ENCODE results near the gene LRP4. TPM values are rescaled to one million over a fixed set of nuclear protein-coding genes. Genes with fewer than 3 reads are reported as not detected.

Gene LRP4
- total and polyA plus RNA-seq, 2 of the 13 experiments (the other 11 are each of a cell fraction or from before 2014, with no cell fraction given) = 4.7 to 13.3 TPM

GRCh38 chr11:46845740-46846509, 72.4 kb downstream of the LRP4 start, which contains the start of gene CKAP5 (continued):
- TF ChIP-seq YEATS4 (CRISPR knock-in tag; IDR thresholded peaks at IDR 0.05; ENCODE audit: borderline replicate concordance) (peak; percentile 92), PATZ1 (CRISPR knock-in tag; IDR thresholded peaks at IDR 0.05) (peak; percentile 50; the same call in 1 of the 2 replicates), NR2F2 (IDR thresholded peaks at IDR 0.05; ENCODE audit: borderline replicate concordance, low read depth) (no peak), RFXANK (CRISPR knock-in tag; IDR thresholded peaks at IDR 0.05) (peak; percentile 24; the same call in 1 of the 2 replicates), RARA (CRISPR knock-in tag; IDR thresholded peaks at IDR 0.05) (no peak), PBX2 (CRISPR knock-in tag; IDR thresholded peaks at IDR 0.05) (no peak), ZNF224 (CRISPR knock-in tag; IDR thresholded peaks at IDR 0.05) (no peak), HNRNPK (IDR thresholded peaks at IDR 0.05; ENCODE audit: low read depth, low read length, poor library complexity, severe bottlenecking) (peak; percentile 22), THAP7 (CRISPR knock-in tag; IDR thresholded peaks at IDR 0.05) (no peak; the same call in 1 of the 2 replicates), ZNF891 (CRISPR knock-in tag; IDR thresholded peaks at IDR 0.05) (peak; percentile 53; the same call in 1 of the 2 replicates), ZC3H13 (CRISPR knock-in tag; IDR thresholded peaks at IDR 0.05) (0 out of 2 replicates have a peak, but pooled peaks have one; percentile 72), RCOR2 (CRISPR knock-in tag; IDR thresholded peaks at IDR 0.05) (no peak), ZFP82 (CRISPR knock-in tag; IDR thresholded peaks at IDR 0.05; ENCODE audit: borderline replicate concordance) (no peak), TAF15 (IDR thresholded peaks at IDR 0.05; ENCODE audit: low read depth, low read length, poor library complexity, severe bottlenecking) (peak; percentile 74), ADNP (CRISPR knock-in tag; IDR thresholded peaks at IDR 0.05) (no peak), ZMYM3 (CRISPR knock-in tag; IDR thresholded peaks at IDR 0.05) (peak; percentile 49; the same call in 1 of the 2 replicates), ESRRA (CRISPR knock-in tag; IDR thresholded peaks at IDR 0.05; ENCODE audit: low read depth) (no peak), SNRNP70 (IDR thresholded peaks at IDR 0.05; ENCODE audit: low read depth, low read length) (no peak), ZNF205 (CRISPR knock-in tag; IDR thresholded peaks at IDR 0.05) (0 out of 2 replicates have a peak, but pooled peaks have one; percentile 22), ZNF672 (CRISPR knock-in tag; IDR thresholded peaks at IDR 0.05) (no peak), MXI1 (IDR thresholded peaks at IDR 0.05; ENCODE audit: borderline replicate concordance, low read depth, low read length) (peak; percentile 79; the same call in 1 of the 3 replicates), HNRNPL (IDR thresholded peaks at IDR 0.05; ENCODE audit: low read depth, low read length) (0 out of 2 replicates have a peak, but pooled peaks have one; percentile 31), ZNF354B (CRISPR knock-in tag; IDR thresholded peaks at IDR 0.05) (0 out of 2 replicates have a peak, but pooled peaks have one; percentile 23), ZNF512 (CRISPR knock-in tag; IDR thresholded peaks at IDR 0.05) (no peak)

Data from HepG2 (cell line).